DOHH2 (cell line): ENCODE data around the gene AMPH.

Source experiments
- H3F3A ChIP-seq: fragments of 200-600 bp; sonication (generic), shearing (Covaris generic); 2 replicates; pipeline ENCODE4 v1.6.0; 2016; ENCODE audit warnings: antibody characterized with exemption, mild to moderate bottlenecking; ENCODE audit not compliant: control insufficient read depth, insufficient read depth
- H3K27ac ChIP-seq: fragments of 200-600 bp; sonication (generic); 2 replicates; pipeline ENCODE4 v1.5.1; 2014; ENCODE audit warnings: low read depth, mild to moderate bottlenecking, low read length, moderate library complexity
- H3K27me3 ChIP-seq: fragments of 200-600 bp; sonication (generic); 2 replicates; pipeline ENCODE4 v1.6.1; 2014; ENCODE audit warnings: mild to moderate bottlenecking, low read length, mixed read lengths; ENCODE audit not compliant: control insufficient read depth
- H3K36me3 ChIP-seq: fragments of 200-600 bp; sonication (generic); 2 replicates; pipeline ENCODE4 v1.6.1; 2014; ENCODE audit warnings: mild to moderate bottlenecking, low read length, moderate library complexity, mixed read lengths; ENCODE audit not compliant: control insufficient read depth
- H3K4me1 ChIP-seq: fragments of 200-600 bp; sonication (generic); 2 replicates; pipeline ENCODE4 v1.6.1; 2014; ENCODE audit warnings: mild to moderate bottlenecking, low read length, mixed read lengths; ENCODE audit not compliant: control insufficient read depth
- H3K4me2 ChIP-seq: fragments of 200-600 bp; sonication (generic); 2 replicates; pipeline ENCODE4 v1.6.0; 2014; ENCODE audit warnings: mild to moderate bottlenecking, low read length, moderate library complexity
- H3K4me3 ChIP-seq: fragments of 200-600 bp; sonication (generic); 2 replicates; pipeline ENCODE4 v1.5.1; 2014; ENCODE audit warnings: mild to moderate bottlenecking, low read length, mixed read lengths
- H3K79me2 ChIP-seq: fragments of 200-600 bp; sonication (generic); 2 replicates; pipeline ENCODE4 v1.6.1; 2014; ENCODE audit warnings: mild to moderate bottlenecking, low read length, mixed read lengths; ENCODE audit not compliant: control insufficient read depth
- H3K9me2 ChIP-seq: fragments of 200-600 bp; sonication (generic); replicated peaks from 2 replicates; pipeline ENCODE4 v1.6.1; 2014; ENCODE audit warnings: mild to moderate bottlenecking, low read length, mixed read lengths; ENCODE audit not compliant: control insufficient read depth
- H3K9me3 ChIP-seq: fragments of 200-600 bp; sonication (generic); 2 replicates; pipeline ENCODE4 v1.6.1; 2014; ENCODE audit warnings: antibody characterized with exemption, low read length, mixed read lengths; ENCODE audit not compliant: control insufficient read depth, insufficient read depth
- H4K20me1 ChIP-seq: fragments of 200-600 bp; sonication (generic); 2 replicates; pipeline ENCODE4 v1.6.0; 2014; ENCODE audit warnings: low read depth, mild to moderate bottlenecking, antibody characterized with exemption, low read length, moderate library complexity; ENCODE audit not compliant: control insufficient read depth, insufficient read depth
- EZH2phosphoT487 ChIP-seq: fragments of 200-600 bp; sonication (generic); IDR thresholded peaks from 2 replicates; pipeline ENCODE4 v1.6.1; 2017; ENCODE audit warnings: borderline replicate concordance, mild to moderate bottlenecking, antibody characterized with exemption, low read length, moderate library complexity, mixed read lengths
- TF ChIP-seq, protein P1 (sequence below): fragments of 200-600 bp; sonication (generic); IDR thresholded peaks from one replicate; pipeline ENCODE4 v1.5.1; 2014; ENCODE audit warnings: antibody characterized with exemption, mild to moderate bottlenecking, low read depth, low read length; ENCODE audit not compliant: poor library complexity, severe bottlenecking

AMPH gene

DNA sequence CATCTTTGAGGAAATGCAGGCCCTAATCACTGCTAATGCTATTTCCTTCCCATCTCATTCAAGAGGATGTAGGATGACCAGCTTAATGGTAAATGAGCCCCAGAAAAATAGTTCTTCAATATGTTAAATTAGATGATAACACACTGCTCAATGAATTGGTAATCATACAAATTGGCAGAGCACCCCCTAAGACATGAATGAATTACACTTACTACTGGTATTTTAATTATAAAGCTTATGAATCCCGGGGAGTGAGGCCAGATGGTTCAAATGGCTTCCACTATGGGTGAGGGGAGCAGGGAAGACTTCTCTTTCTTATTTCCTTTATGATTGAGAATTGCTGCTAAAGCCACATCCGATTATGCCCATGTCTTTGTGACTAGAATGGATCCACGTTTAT lies 198.5 kb downstream of the AMPH start:
- no peaks in the 10 kb centered on the region for H3F3A ChIP-seq
- H3K27ac ChIP-seq = no peak overlapping the region
- no peaks in the 10 kb centered on the region for H4K20me1 ChIP-seq
- H3K9me3 ChIP-seq = no peaks in the 10 kb centered on the region
- no peaks in the 10 kb centered on the region for H3K79me2 ChIP-seq
- H3K9me2 ChIP-seq = no peaks in the 10 kb centered on the region
- no peaks in the 10 kb centered on the region for H3K4me1 ChIP-seq
- TF ChIP-seq, protein P1, sequence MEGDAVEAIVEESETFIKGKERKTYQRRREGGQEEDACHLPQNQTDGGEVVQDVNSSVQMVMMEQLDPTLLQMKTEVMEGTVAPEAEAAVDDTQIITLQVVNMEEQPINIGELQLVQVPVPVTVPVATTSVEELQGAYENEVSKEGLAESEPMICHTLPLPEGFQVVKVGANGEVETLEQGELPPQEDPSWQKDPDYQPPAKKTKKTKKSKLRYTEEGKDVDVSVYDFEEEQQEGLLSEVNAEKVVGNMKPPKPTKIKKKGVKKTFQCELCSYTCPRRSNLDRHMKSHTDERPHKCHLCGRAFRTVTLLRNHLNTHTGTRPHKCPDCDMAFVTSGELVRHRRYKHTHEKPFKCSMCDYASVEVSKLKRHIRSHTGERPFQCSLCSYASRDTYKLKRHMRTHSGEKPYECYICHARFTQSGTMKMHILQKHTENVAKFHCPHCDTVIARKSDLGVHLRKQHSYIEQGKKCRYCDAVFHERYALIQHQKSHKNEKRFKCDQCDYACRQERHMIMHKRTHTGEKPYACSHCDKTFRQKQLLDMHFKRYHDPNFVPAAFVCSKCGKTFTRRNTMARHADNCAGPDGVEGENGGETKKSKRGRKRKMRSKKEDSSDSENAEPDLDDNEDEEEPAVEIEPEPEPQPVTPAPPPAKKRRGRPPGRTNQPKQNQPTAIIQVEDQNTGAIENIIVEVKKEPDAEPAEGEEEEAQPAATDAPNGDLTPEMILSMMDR = no peak
- TF ChIP-seq EZH2phosphoT487 = no peak
- no peak overlapping the region for H3K4me3 ChIP-seq
- no peak overlapping the region for H3K4me2 ChIP-seq
- no peaks in the 10 kb centered on the region for H3K36me3 ChIP-seq
- H3K27me3 ChIP-seq = peaks cover 20% of the 10 kb centered on the region

DNA sequence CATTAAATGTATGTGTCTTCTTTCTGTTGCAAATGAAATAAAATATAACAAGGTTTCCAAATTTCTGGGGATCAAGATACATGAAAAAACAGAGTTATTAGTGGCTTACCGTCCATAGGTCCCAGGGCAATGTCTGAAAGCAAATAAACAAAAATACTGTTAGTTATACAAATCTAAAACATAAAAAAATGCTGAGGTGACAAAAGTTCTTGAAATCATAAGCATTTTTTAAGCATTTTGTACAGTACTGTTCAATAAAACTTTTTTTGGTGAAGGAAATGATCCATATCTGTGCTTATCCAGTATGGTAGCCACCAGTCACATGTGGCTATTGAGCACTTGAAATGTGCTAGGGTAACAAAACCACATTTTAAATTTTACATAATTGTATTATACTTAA lies 199.1 kb downstream of the AMPH start:
- no peak overlapping the region for H3K4me3 ChIP-seq
- H3F3A ChIP-seq = no peaks in the 10 kb centered on the region
- TF ChIP-seq, protein P1 = no peak
- TF ChIP-seq EZH2phosphoT487 = no peak
- H3K36me3 ChIP-seq = no peaks in the 10 kb centered on the region
- H4K20me1 ChIP-seq = no peaks in the 10 kb centered on the region
- H3K9me2 ChIP-seq = no peaks in the 10 kb centered on the region
- H3K9me3 ChIP-seq = no peaks in the 10 kb centered on the region
- no peak overlapping the region for H3K27ac ChIP-seq
- H3K79me2 ChIP-seq = no peaks in the 10 kb centered on the region
- peaks cover 26% of the 10 kb centered on the region for H3K27me3 ChIP-seq
- no peaks in the 10 kb centered on the region for H3K4me1 ChIP-seq
- H3K4me2 ChIP-seq = no peak overlapping the region

DNA sequence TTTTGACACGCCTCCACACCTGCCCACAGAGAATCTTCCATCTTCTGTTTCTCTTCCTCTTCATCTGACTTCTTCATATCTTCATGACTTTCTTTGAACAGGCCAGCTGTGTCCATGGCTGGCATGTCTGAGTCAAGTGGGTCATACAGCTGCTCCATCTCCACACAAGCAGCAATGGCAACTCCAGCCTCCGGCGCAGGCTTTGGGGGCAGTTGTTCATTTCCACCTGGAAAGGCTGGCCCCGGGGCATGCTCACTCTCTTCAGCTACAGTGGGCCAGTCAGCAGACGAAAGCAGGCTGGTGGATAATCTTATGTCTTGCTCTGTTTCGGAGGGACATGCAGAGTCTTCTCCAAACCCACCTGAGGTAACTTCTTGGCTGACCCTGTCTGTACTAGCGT lies 202.1 kb downstream of the AMPH start:
- Histone ChIP-seq H3K4me1 (peaks cover 10% of the 10 kb centered on the region), H3F3A (peaks cover 7% of the 10 kb centered on the region; the same call in 1 of the 2 replicates), H3K4me3 (no peak overlapping the region), H3K9me2 (no peaks in the 10 kb centered on the region), H3K27ac (no peak overlapping the region), H3K4me2 (no peak overlapping the region), H3K36me3 (no peaks in the 10 kb centered on the region), H4K20me1 (no peaks in the 10 kb centered on the region), H3K27me3 (peaks cover 42% of the 10 kb centered on the region), H3K79me2 (no peaks in the 10 kb centered on the region), H3K9me3 (no peaks in the 10 kb centered on the region)
- TF ChIP-seq EZH2phosphoT487 = no peak
- TF ChIP-seq, protein P1 = no peak

DNA sequence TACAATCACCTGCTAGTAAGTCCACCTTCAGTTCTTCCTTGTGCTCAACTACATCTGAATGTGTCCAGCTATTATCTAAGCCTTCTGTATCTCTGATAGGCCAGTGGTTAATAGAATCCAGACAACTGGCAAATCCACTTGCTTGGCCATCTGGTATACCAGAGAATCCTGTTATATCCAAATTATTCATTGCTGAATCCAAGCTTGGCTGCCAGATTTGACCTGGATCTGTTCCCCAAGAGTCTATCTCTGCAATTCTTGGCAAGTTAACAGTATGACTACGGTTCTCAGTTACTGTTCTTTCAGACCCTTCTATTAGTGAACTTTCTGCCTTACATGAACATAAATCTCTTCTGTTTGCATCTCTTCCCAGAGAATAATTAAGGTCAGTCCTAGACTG lies 203.1 kb downstream of the AMPH start:
- no peaks in the 10 kb centered on the region for H3K9me3 ChIP-seq
- H3K36me3 ChIP-seq = no peaks in the 10 kb centered on the region
- no peak overlapping the region for H3K4me3 ChIP-seq
- no peak overlapping the region for H3K27ac ChIP-seq
- H3F3A ChIP-seq = peaks cover 7% of the 10 kb centered on the region; the same call in 1 of the 2 replicates
- TF ChIP-seq, protein P1 = no peak
- TF ChIP-seq EZH2phosphoT487 = no peak
- H4K20me1 ChIP-seq = no peaks in the 10 kb centered on the region
- H3K9me2 ChIP-seq = no peaks in the 10 kb centered on the region
- peaks cover 52% of the 10 kb centered on the region for H3K27me3 ChIP-seq
- no peak overlapping the region for H3K4me2 ChIP-seq
- no peaks in the 10 kb centered on the region for H3K79me2 ChIP-seq
- peaks cover 10% of the 10 kb centered on the region for H3K4me1 ChIP-seq
